Endothelial cell of umbilical vein (primary cell): ENCODE measurements around the gene PRB3. TPM values are rescaled to one million over a fixed set of nuclear protein-coding genes. Genes with fewer than 3 reads are reported as not detected.

Experiments used
- BruUV-seq: library from RNA; stranded (reverse); fragments of 400-500 nt; replicated peaks from 2 replicates; lab custom pipeline; 2021; lab: Mats Ljungman, UMichigan
- CTCF ChIA-PET: fragments of 300-600, 350-600 bp; sonication (Branson Sonifier 250); formaldehyde crosslinking; loops from one replicate; lab custom pipeline; 2021; ENCODE audit warnings: antibody characterized with exemption, inconsistent platforms; lab: Charles Lee
- POLR2A ChIA-PET: fragments of 300-600, 350-600 bp; sonication (Branson Sonifier 250); formaldehyde crosslinking; loops from one replicate; lab custom pipeline; 2021; ENCODE audit warnings: antibody characterized with exemption, inconsistent platforms; lab: Charles Lee
- DNase-seq: peaks from one replicate; pipeline ENCODE4 v3.0.0-alpha.2; 2011; ENCODE audit warnings: low read depth, low spot score
- FAIRE-seq: peaks from 2 replicates; lab custom pipeline; 2011; peaks lifted over from hg19 to GRCh38; lab: Jason Lieb, UNC
- H2AFZ ChIP-seq: 2 replicates; pipeline ENCODE4 v1.6.0; 2012; ENCODE audit warnings: low read depth, low read length, control low read depth, inconsistent platforms
- H3K27ac ChIP-seq: 2 replicates; pipeline ENCODE4 v1.5.1; 2011; ENCODE audit warnings: low read depth, mild to moderate bottlenecking, control low read depth, low read length, moderate library complexity; ENCODE audit not compliant: insufficient read depth
- H3K27me3 ChIP-seq, 2 experiments: 2 replicates each; pipeline versions ENCODE4 v1.6.0 to v1.6.1; 2011; ENCODE audit warnings: low read length in 2 of 2, mixed read lengths in 1 of 2; ENCODE audit not compliant: control insufficient read depth in 2 of 2, insufficient read depth in 2 of 2
- H3K36me3 ChIP-seq, 2 experiments: 2 replicates in 1 of 2; 3 replicates in 1 of 2; pipeline ENCODE4 v1.5.1; 2011; ENCODE audit warnings: low read length in 2 of 2, mild to moderate bottlenecking in 1 of 2, moderate library complexity in 1 of 2; ENCODE audit not compliant: control insufficient read depth in 2 of 2, insufficient read depth in 2 of 2; ENCODE audit errors: extremely low read depth in 1 of 2
- H3K4me1 ChIP-seq: 3 replicates; pipeline ENCODE4 v1.5.1; 2011; ENCODE audit warnings: mild to moderate bottlenecking, low read length; ENCODE audit not compliant: control insufficient read depth, insufficient read depth; ENCODE audit errors: extremely low read depth
- H3K4me2 ChIP-seq: 2 replicates; pipeline ENCODE4 v1.6.1; 2011; ENCODE audit warnings: low read length, control low read depth, mixed read lengths; ENCODE audit not compliant: insufficient read depth
- H3K4me3 ChIP-seq, 3 experiments: fragments of 200-600 bp in 1 of 3; sonication (generic), shearing (Covaris generic) in 1 of 3; replicated peaks in 1 of 3; 2 replicates each; pipeline ENCODE4 v1.5.1; 2011 to 2016; ENCODE audit warnings: control low read depth in 3 of 3, low read length in 3 of 3, mild to moderate bottlenecking in 2 of 3, inconsistent platforms in 1 of 3, low read depth in 1 of 3, moderate library complexity in 1 of 3; ENCODE audit not compliant: insufficient read depth in 1 of 3
- H3K79me2 ChIP-seq: 2 replicates; pipeline ENCODE4 v1.6.0; 2012; ENCODE audit warnings: low read length, inconsistent platforms; ENCODE audit not compliant: control insufficient read depth, insufficient read depth
- H3K9ac ChIP-seq: replicated peaks from 2 replicates; pipeline ENCODE3; 2011; ENCODE audit warnings: low read length, control low read depth; ENCODE audit not compliant: insufficient read depth; ENCODE audit errors: extremely low read depth
- H3K9me1 ChIP-seq: replicated peaks from 3 replicates; pipeline ENCODE4 v1.6.0; 2011; ENCODE audit warnings: mild to moderate bottlenecking, low read length; ENCODE audit not compliant: control insufficient read depth, insufficient read depth; ENCODE audit errors: extremely low read depth
- H3K9me3 ChIP-seq: replicated peaks from 2 replicates; pipeline ENCODE4 v1.5.1; 2012; ENCODE audit warnings: low read length, inconsistent platforms; ENCODE audit not compliant: control insufficient read depth, insufficient read depth
- H4K20me1 ChIP-seq: replicated peaks from 2 replicates; pipeline ENCODE3; 2011; ENCODE audit warnings: mild to moderate bottlenecking, low read length; ENCODE audit not compliant: control insufficient read depth, insufficient read depth; ENCODE audit errors: extremely low read depth
- EZH2 ChIP-seq: IDR thresholded peaks from 2 replicates; pipeline ENCODE4 v1.6.1; 2012; ENCODE audit warnings: borderline replicate concordance, low read depth, mild to moderate bottlenecking, moderate library complexity, low read length, inconsistent platforms; ENCODE audit not compliant: severe bottlenecking
- FOS ChIP-seq: IDR thresholded peaks from 2 replicates; pipeline ENCODE4 v1.6.1; 2011; ENCODE audit warnings: mild to moderate bottlenecking, low read length, moderate library complexity, borderline replicate concordance; ENCODE audit not compliant: insufficient read depth
- GATA2 ChIP-seq: IDR thresholded peaks from 2 replicates; pipeline ENCODE4 v1.7.0; 2011; ENCODE audit warnings: low read depth, mild to moderate bottlenecking, moderate library complexity, mixed read lengths, low read length; ENCODE audit not compliant: insufficient read length, insufficient read depth
- JUN ChIP-seq: IDR thresholded peaks from 2 replicates; pipeline ENCODE4 v1.6.1; 2011; ENCODE audit warnings: borderline replicate concordance, low read depth; ENCODE audit not compliant: insufficient read length, insufficient read depth
- MYC ChIP-seq: IDR thresholded peaks from one replicate; pipeline ENCODE4 v1.6.1; 2011; ENCODE audit warnings: mild to moderate bottlenecking, low read depth, low read length
- POLR2A ChIP-seq: IDR thresholded peaks from 2 replicates; pipeline ENCODE4 v1.6.1; 2012; ENCODE audit warnings: low read depth, mild to moderate bottlenecking, control low read depth, low read length
- POLR2AphosphoS5 ChIP-seq: IDR thresholded peaks from 2 replicates; pipeline ENCODE4 v1.6.1; 2012; ENCODE audit warnings: low read depth, mild to moderate bottlenecking, control low read depth, low read length, moderate library complexity; ENCODE audit not compliant: insufficient read depth
- dilution Hi-C: fragments of 300-500 bp; cut with MboI; formaldehyde crosslinking; loops from one replicate; pipeline ENCODE4 v1.15.0; 2019; ENCODE audit warnings: low sequenced_read_pairs; ENCODE audit not compliant: extremely low pct_ligation_motif_present
- intact Hi-C: fragments of 100-400 bp; cut with micrococcal nuclease; formaldehyde crosslinking; loops from one replicate; pipeline ENCODE4 v1.10.0; 2022
- polyA plus RNA-seq, 4 experiments: library from polyadenylated mRNA; depleted of rRNA in 3 of 4; stranded (reverse) in 3 of 4; unstranded in 1 of 4; fragments of >200 nt; gene quantifications; 2 replicates each; pipeline versions ENCODE4 v1.2.1 to v1.2.3, GENCODE V29; 2011 to 2012; ENCODE audit warnings: missing spikeins in 1 of 4
- total RNA-seq: library from RNA; stranded (reverse); gene quantifications from 2 replicates; pipeline ENCODE4 v1.2.3, GENCODE V29; 2021
- TF ChIP-seq, protein P1 (sequence below): IDR thresholded peaks from 2 replicates; pipeline ENCODE4 v1.6.1; 2011; ENCODE audit not compliant: insufficient read depth, insufficient read length
- TF ChIP-seq, protein P2 (sequence below), 2 donors: IDR thresholded peaks; 1 replicate in 1 of 2; 2 replicates in 1 of 2; pipeline ENCODE4 v1.5.1; 2011; ENCODE audit warnings: low read length in 2 of 2, mild to moderate bottlenecking in 2 of 2, moderate library complexity in 2 of 2, control low read depth in 1 of 2, inconsistent platforms in 1 of 2, low read depth in 1 of 2; ENCODE audit not compliant: insufficient read depth in 1 of 2; ENCODE audit errors: extremely low read depth in 1 of 2

Gene PRB3
- total and polyA plus RNA-seq, 2 donors (not counting 3 experiments of a cell fraction or from before 2014, with no cell fraction given), result not detected

DNA sequence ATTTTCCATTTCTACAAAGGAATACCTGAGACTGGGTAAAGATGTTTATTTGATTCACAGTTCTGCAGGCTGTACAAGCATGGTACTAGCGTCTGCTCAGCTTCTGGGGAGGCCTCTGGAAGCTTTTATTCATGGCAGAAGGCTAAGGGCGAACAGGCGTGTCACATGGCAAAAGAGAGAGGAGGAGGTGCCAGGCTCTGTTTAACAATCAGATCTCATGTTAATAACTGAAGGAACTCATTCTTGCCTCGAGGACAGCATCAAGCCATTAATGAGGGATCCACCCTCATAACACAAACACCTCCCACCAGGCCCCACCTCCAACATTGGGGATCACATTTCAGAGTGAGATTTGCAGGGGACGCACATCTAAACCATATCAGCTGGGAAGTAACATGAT is 36.0 kb downstream of the PRB3 start:
- no peaks in the 10 kb centered on the region for H3K9me1 ChIP-seq
- H3K27ac ChIP-seq, result no peak overlapping the region
- no peak for FAIRE-seq
- dilution Hi-C loops (loop anchor here (25.0 kb wide), 1 partner anchor 254 kb away; no protein-coding TSS in a partner anchor), intact Hi-C loops (no loop called here)
- no TSS peak for BruUV-seq
- H3K4me1 ChIP-seq, result no peaks in the 10 kb centered on the region
- H3K4me2 ChIP-seq, result no peak overlapping the region
- ChIA-PET CTCF (interaction anchor here (1.5 to 1.6 kb wide), 2 partner anchors 253 to 463 kb away, joined by 5 to 6 read pairs; no protein-coding TSS in a partner anchor), POLR2A (no interaction called here)
- no peaks in the 10 kb centered on the region for H3K79me2 ChIP-seq
- peaks cover 1 to 5% of the 10 kb centered on the region in 2 experiments for H3K27me3 ChIP-seq
- DNase-seq, result no peak
- H4K20me1 ChIP-seq, result no peaks in the 10 kb centered on the region
- H3K9ac ChIP-seq, result no peak overlapping the region
- TF ChIP-seq MYC (no peak), POLR2AphosphoS5 (no peak), FOS (no peak), POLR2A (no peak), EZH2 (no peak), JUN (no peak), GATA2 (no peak)
- TF ChIP-seq, protein P1, sequence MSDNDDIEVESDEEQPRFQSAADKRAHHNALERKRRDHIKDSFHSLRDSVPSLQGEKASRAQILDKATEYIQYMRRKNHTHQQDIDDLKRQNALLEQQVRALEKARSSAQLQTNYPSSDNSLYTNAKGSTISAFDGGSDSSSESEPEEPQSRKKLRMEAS, result no peak
- TF ChIP-seq, protein P2, sequence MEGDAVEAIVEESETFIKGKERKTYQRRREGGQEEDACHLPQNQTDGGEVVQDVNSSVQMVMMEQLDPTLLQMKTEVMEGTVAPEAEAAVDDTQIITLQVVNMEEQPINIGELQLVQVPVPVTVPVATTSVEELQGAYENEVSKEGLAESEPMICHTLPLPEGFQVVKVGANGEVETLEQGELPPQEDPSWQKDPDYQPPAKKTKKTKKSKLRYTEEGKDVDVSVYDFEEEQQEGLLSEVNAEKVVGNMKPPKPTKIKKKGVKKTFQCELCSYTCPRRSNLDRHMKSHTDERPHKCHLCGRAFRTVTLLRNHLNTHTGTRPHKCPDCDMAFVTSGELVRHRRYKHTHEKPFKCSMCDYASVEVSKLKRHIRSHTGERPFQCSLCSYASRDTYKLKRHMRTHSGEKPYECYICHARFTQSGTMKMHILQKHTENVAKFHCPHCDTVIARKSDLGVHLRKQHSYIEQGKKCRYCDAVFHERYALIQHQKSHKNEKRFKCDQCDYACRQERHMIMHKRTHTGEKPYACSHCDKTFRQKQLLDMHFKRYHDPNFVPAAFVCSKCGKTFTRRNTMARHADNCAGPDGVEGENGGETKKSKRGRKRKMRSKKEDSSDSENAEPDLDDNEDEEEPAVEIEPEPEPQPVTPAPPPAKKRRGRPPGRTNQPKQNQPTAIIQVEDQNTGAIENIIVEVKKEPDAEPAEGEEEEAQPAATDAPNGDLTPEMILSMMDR (IDR thresholded peaks at IDR 0.05; ENCODE audit: extremely low read depth in 1 of 2, insufficient read depth in 1 of 2, low read depth in 1 of 2, low read length in 2 of 2), result no peak
- no peaks in the 10 kb centered on the region for H3K9me3 ChIP-seq
- no peak overlapping the region for H3K4me3 ChIP-seq
- H2AFZ ChIP-seq, result no peak overlapping the region
- H3K36me3 ChIP-seq, result no peaks in the 10 kb centered on the region
